HUES6 (cell line): ENCODE data around the gene RTL1.
A peak's percentile ranks its signal among the peaks of the same experiment; 100 is the strongest.

ENCODE experiments used
- H3K27ac ChIP-seq: 2 replicates; pipeline ENCODE4 v1.7.0; 2013; ENCODE audit warnings: low read depth, mild to moderate bottlenecking, low read length, inconsistent platforms
- H3K27me3 ChIP-seq: 2 replicates; pipeline ENCODE4 v1.6.1; 2013; ENCODE audit warnings: low read length; ENCODE audit not compliant: control insufficient read depth, insufficient read depth
- H3K36me3 ChIP-seq: 2 replicates; pipeline ENCODE4 v1.6.1; 2013; ENCODE audit warnings: low read length; ENCODE audit not compliant: control insufficient read depth, insufficient read depth
- H3K4me1 ChIP-seq: 2 replicates; pipeline ENCODE4 v1.6.1; 2013; ENCODE audit warnings: low read length; ENCODE audit not compliant: control insufficient read depth, insufficient read depth
- H3K4me3 ChIP-seq: 2 replicates; pipeline ENCODE4 v1.5.1; 2013; ENCODE audit warnings: low read depth, low read length
- H3K9ac ChIP-seq: one replicate; pipeline ENCODE4 v1.6.1; 2013; ENCODE audit warnings: mild to moderate bottlenecking, low read length
- H3K9me3 ChIP-seq: 2 replicates; pipeline ENCODE4 v1.6.1; 2013; ENCODE audit warnings: low read depth, low read length; ENCODE audit not compliant: control insufficient read depth, insufficient read depth

Gene RTL1

GRCh38 chr14:100906420-100906819 lies 2.9 kb upstream of the RTL1 start:
- H3K9ac ChIP-seq, result no peak overlapping the region
- H3K9me3 ChIP-seq, result 0 out of 2 replicates have a peak, but pooled peaks cover 5% of the 10 kb centered on the region
- H3K4me3 ChIP-seq, result no peak overlapping the region
- H3K36me3 ChIP-seq, result peaks cover 15% of the 10 kb centered on the region; the same call in 1 of the 2 replicates
- peaks cover 14% of the 10 kb centered on the region for H3K4me1 ChIP-seq
- peaks cover 49% of the 10 kb centered on the region for H3K27me3 ChIP-seq
- no peak overlapping the region for H3K27ac ChIP-seq

- H3K4me3 ChIP-seq, result peak overlapping the region; percentile 59
- peaks cover 23% of the 10 kb centered on the region for H3K4me1 ChIP-seq
- H3K9me3 ChIP-seq, result 0 out of 2 replicates have a peak, but pooled peaks cover 5% of the 10 kb centered on the region
- no peak overlapping the region for H3K9ac ChIP-seq
- peaks cover 16% of the 10 kb centered on the region; the same call in 1 of the 2 replicates for H3K36me3 ChIP-seq
- peaks cover 54% of the 10 kb centered on the region for H3K27me3 ChIP-seq
- H3K27ac ChIP-seq, result no peak overlapping the region
Observed at GRCh38 chr14:100905166-100905565, 1.6 kb upstream of the RTL1 start.

- Histone ChIP-seq H3K27ac (no peak overlapping the region), H3K27me3 (peaks cover 60% of the 10 kb centered on the region), H3K4me1 (peaks cover 30% of the 10 kb centered on the region), H3K36me3 (peaks cover 13% of the 10 kb centered on the region; the same call in 1 of the 2 replicates), H3K9me3 (0 out of 2 replicates have a peak, but pooled peaks cover 2% of the 10 kb centered on the region), H3K4me3 (peak overlapping the region; percentile 59), H3K9ac (peak overlapping the region; percentile 36)
Observed at GRCh38 chr14:100904307-100905087, 975 bp upstream of the RTL1 start.

GRCh38 chr14:100903134-100903468 lies 421 bp downstream of the RTL1 start:
- Histone ChIP-seq H3K4me1 (peaks cover 34% of the 10 kb centered on the region), H3K9ac (no peak overlapping the region), H3K4me3 (no peak overlapping the region), H3K27me3 (peaks cover 60% of the 10 kb centered on the region), H3K27ac (no peak overlapping the region), H3K9me3 (no peaks in the 10 kb centered on the region), H3K36me3 (peaks cover 14% of the 10 kb centered on the region; the same call in 1 of the 2 replicates)

GRCh38 chr14:100902295-100903133 lies 1.0 kb downstream of the RTL1 start:
- H3K4me3 ChIP-seq, result no peak overlapping the region
- H3K27me3 ChIP-seq, result peaks cover 60% of the 10 kb centered on the region
- H3K36me3 ChIP-seq, result peaks cover 10% of the 10 kb centered on the region; the same call in 1 of the 2 replicates
- peaks cover 34% of the 10 kb centered on the region for H3K4me1 ChIP-seq
- no peak overlapping the region for H3K27ac ChIP-seq
- no peaks in the 10 kb centered on the region for H3K9me3 ChIP-seq
- H3K9ac ChIP-seq, result no peak overlapping the region

- H3K9me3 ChIP-seq, result no peaks in the 10 kb centered on the region
- H3K9ac ChIP-seq, result no peak overlapping the region
- H3K36me3 ChIP-seq, result peaks cover 7% of the 10 kb centered on the region; the same call in 1 of the 2 replicates
- no peak overlapping the region for H3K4me3 ChIP-seq
- H3K27ac ChIP-seq, result no peak overlapping the region
- peaks cover 34% of the 10 kb centered on the region for H3K4me1 ChIP-seq
- peaks cover 51% of the 10 kb centered on the region for H3K27me3 ChIP-seq
Observed at GRCh38 chr14:100901391-100902183, 1.9 kb downstream of the RTL1 start.

DNA sequence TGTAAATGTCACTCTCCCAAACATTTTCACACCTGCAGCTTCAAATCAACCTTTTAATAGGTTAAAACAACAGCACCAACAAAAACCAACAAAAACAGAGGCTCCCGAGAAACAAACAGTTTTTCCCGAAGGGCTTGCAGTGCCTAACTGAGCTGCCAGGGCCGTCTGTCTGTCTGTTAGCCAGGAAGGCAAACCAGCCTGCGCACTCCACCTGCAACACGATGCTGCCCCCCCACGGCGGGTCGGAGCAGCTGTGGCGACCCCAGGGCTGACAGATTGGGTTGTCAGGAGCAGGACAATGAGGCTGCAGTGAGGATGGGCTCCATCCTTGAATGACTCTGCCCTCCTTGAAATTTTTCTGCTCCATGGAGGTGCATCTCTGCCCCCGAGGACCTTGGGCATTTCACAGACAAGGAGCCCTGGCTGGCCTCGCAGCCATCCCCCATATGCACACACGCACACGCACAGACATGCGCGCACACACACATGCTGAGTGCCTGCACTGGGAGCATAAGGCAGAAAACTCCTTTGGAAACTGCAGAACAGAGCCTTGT lies 2.6 kb downstream of the RTL1 start:
- H3K4me3 ChIP-seq, result peak overlapping the region; percentile 49
- H3K9me3 ChIP-seq, result no peaks in the 10 kb centered on the region
- H3K27ac ChIP-seq, result no peak overlapping the region
- H3K4me1 ChIP-seq, result peaks cover 34% of the 10 kb centered on the region
- H3K27me3 ChIP-seq, result peaks cover 45% of the 10 kb centered on the region
- no peak overlapping the region for H3K9ac ChIP-seq
- H3K36me3 ChIP-seq, result peaks cover 7% of the 10 kb centered on the region; the same call in 1 of the 2 replicates

DNA sequence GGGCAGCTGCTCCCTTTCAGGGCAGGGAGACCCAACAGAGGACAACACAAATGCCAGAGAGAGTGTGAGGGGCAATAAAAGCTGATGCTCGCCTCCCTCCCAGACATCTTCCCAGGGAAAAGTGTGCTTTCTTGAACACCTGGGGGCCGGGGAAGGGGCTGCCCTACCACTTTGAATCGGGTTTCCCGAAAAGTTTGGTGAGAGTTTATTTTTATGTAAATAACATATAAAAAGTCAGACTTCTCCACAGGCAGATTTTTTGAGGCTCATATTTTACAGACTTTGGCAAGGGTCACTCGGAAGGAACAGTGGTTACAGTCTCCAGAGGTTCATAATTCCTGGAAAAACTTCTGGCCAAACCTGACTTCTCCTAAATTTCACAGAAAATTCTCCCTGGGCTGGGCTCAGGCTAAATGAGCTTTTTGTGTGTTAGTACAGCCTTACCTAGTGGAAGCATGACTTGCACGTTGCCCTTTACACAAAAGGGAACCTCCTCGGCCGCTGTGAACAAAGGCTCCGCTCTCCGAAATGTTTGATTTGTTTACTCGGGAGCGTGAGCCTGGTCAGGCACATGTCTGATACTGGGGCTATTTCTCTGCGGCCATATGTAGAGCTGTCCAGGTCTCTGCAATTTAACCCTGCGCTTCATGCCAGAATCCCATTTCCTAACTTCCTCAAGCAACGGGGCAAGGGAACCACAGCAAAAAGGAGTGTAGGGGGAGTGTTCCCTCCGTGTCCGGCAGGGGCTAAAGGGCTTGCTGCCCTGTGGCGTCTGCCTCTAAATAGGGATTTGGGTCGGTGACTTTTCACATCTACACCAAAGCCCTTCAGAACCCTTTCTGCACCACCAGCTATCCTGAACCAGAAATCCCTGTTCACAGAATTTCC lies 3.4 kb downstream of the RTL1 start:
- peaks cover 37% of the 10 kb centered on the region for H3K27me3 ChIP-seq
- no peaks in the 10 kb centered on the region for H3K9me3 ChIP-seq
- no peak overlapping the region for H3K27ac ChIP-seq
- H3K36me3 ChIP-seq, result peaks cover 7% of the 10 kb centered on the region; the same call in 1 of the 2 replicates
- peak overlapping the region; percentile 49 for H3K4me3 ChIP-seq
- no peak overlapping the region for H3K9ac ChIP-seq
- H3K4me1 ChIP-seq, result peaks cover 34% of the 10 kb centered on the region

DNA sequence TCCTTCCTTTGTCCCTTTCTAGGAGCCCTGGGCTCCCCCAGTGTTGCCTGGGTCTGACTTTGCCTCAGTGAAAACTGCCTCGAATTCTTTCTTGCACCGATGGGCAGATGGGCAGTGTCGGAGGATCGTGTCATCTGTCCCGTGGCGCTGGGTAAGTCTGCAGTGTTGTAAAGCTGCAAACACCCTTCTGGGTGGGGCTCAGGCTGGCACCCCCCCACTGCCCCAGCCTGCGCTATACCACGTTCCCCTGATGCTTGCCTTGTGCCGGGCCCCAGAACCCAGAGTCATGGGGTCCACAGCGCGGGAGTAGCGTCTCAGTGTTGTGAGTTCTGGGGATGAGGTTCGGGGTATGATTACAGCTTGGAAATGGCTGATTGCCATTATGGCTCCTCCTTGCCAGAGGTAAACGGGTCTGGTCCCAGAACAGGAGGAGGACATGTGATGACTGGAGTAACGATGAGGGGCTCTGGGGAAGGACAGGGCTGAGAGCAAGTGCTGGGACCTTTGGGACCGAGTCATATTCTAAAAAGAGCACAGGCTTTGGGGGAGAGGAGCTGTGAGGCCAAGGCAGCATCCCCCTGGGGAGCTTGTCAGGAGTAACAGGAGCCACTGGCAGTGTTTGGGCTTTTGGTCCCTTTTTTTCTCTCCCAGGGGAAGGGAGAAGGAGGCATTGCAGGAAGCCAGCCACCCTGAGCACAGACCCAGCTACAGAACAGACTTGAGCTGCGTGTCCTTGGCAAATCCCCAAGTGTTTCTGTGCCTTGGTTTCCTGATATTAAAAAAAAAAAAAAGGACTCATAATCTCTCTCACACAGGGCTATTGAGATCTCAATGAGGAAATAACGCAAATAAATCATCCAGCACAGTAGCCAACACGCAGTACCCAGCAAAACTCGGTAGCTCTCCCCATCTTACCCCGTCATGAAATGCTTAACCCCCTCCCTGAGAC lies 4.3 kb downstream of the RTL1 start:
- Histone ChIP-seq H3K4me3 (no peak overlapping the region), H3K9ac (no peak overlapping the region), H3K27ac (no peak overlapping the region), H3K9me3 (no peaks in the 10 kb centered on the region), H3K36me3 (peaks cover 7% of the 10 kb centered on the region; the same call in 1 of the 2 replicates), H3K27me3 (peaks cover 30% of the 10 kb centered on the region), H3K4me1 (peaks cover 30% of the 10 kb centered on the region)
